Keratinocyte (primary cell): ENCODE data around the gene ELMO2. TPM values are rescaled to one million over a fixed set of nuclear protein-coding genes. Genes with fewer than 3 reads are reported as not detected.

Experiments used
- DNase-seq: peaks from one replicate; pipeline ENCODE4 v3.0.0-alpha.2; 2011; ENCODE audit warnings: low read depth, missing footprints, low spot score
- FAIRE-seq: peaks from 2 replicates; lab custom pipeline; 2011; peaks lifted over from hg19 to GRCh38; lab: Jason Lieb, UNC
- H2AFZ ChIP-seq: 2 replicates; pipeline ENCODE4 v1.6.0; 2012; ENCODE audit warnings: low read length, control low read depth, inconsistent platforms; ENCODE audit not compliant: control insufficient read depth
- H3K27ac ChIP-seq: 2 replicates; pipeline ENCODE4 v1.5.1; 2011; ENCODE audit warnings: low read length; ENCODE audit not compliant: control insufficient read depth, insufficient read depth
- H3K27me3 ChIP-seq: 3 replicates; pipeline ENCODE4 v1.6.0; 2011; ENCODE audit warnings: low read length; ENCODE audit not compliant: control insufficient read depth, insufficient read depth; ENCODE audit errors: extremely low read depth
- H3K36me3 ChIP-seq, 2 experiments: 2 replicates in 1 of 2; 3 replicates in 1 of 2; pipeline ENCODE4 v1.5.1; 2011; ENCODE audit warnings: low read length in 2 of 2, mild to moderate bottlenecking in 1 of 2; ENCODE audit not compliant: control insufficient read depth in 2 of 2, insufficient read depth in 2 of 2; ENCODE audit errors: extremely low read depth in 1 of 2
- H3K4me1 ChIP-seq: 3 replicates; pipeline ENCODE4 v1.5.1; 2011; ENCODE audit warnings: low read length; ENCODE audit not compliant: control insufficient read depth, insufficient read depth; ENCODE audit errors: extremely low read depth
- H3K4me2 ChIP-seq: 3 replicates; pipeline ENCODE4 v1.6.0; 2011; ENCODE audit warnings: low read depth, low read length; ENCODE audit not compliant: control insufficient read depth, insufficient read depth; ENCODE audit errors: extremely low read depth
- H3K4me3 ChIP-seq, 3 experiments: fragments of 200-600 bp in 1 of 3; sonication (generic) in 1 of 3; 2 replicates in 2 of 3; 3 replicates in 1 of 3; pipeline ENCODE4 v1.5.1; 2011 to 2016; ENCODE audit warnings: low read length in 3 of 3, mild to moderate bottlenecking in 3 of 3, control low read depth in 2 of 3, inconsistent platforms in 1 of 3, low read depth in 1 of 3, mixed read lengths in 1 of 3, mixed run types in 1 of 3, moderate library complexity in 1 of 3; ENCODE audit not compliant: control insufficient read depth in 2 of 3, insufficient read depth in 2 of 3; ENCODE audit errors: extremely low read depth in 1 of 3
- H3K79me2 ChIP-seq: 2 replicates; pipeline ENCODE4 v1.6.0; 2012; ENCODE audit warnings: low read length; ENCODE audit not compliant: control insufficient read depth, insufficient read depth
- H3K9ac ChIP-seq: 3 replicates; pipeline ENCODE4 v1.6.0; 2011; ENCODE audit warnings: low read length; ENCODE audit not compliant: control insufficient read depth, insufficient read depth; ENCODE audit errors: extremely low read depth
- H3K9me1 ChIP-seq: 3 replicates; pipeline ENCODE4 v1.6.0; 2011; ENCODE audit warnings: low read length; ENCODE audit not compliant: control insufficient read depth, insufficient read depth; ENCODE audit errors: extremely low read depth
- H3K9me3 ChIP-seq: 2 replicates; pipeline ENCODE4 v1.5.1; 2012; ENCODE audit warnings: low read depth, low read length; ENCODE audit not compliant: control insufficient read depth
- H4K20me1 ChIP-seq: 3 replicates; pipeline ENCODE4 v1.6.0; 2011; ENCODE audit warnings: low read length; ENCODE audit not compliant: control insufficient read depth, insufficient read depth; ENCODE audit errors: extremely low read depth
- CTCF ChIP-seq, 3 experiments: IDR thresholded peaks in 1 of 3; conservative IDR thresholded peaks in 1 of 3; optimal IDR thresholded peaks in 1 of 3; 2 replicates in 2 of 3; 3 replicates in 1 of 3; pipeline versions ENCODE3 to v1.5.1; 2011; ENCODE audit warnings: low read length in 3 of 3, mild to moderate bottlenecking in 3 of 3, moderate library complexity in 2 of 3, control low read depth in 1 of 3, inconsistent platforms in 1 of 3; ENCODE audit not compliant: insufficient read depth in 2 of 3; ENCODE audit errors: extremely low read depth in 1 of 3
- EZH2 ChIP-seq: IDR thresholded peaks from one replicate; pipeline ENCODE4 v1.6.1; 2012; ENCODE audit warnings: inconsistent platforms, mild to moderate bottlenecking, low read length, moderate library complexity
- dilution Hi-C: fragments of 300-500 bp; cut with MboI; formaldehyde crosslinking; loops from one replicate; pipeline ENCODE4 v1.7.0; 2020; ENCODE audit warnings: low sequenced_read_pairs; ENCODE audit not compliant: extremely low pct_ligation_motif_present
- polyA plus RNA-seq, 5 experiments: library from polyadenylated mRNA; depleted of rRNA in 3 of 5; stranded (reverse) in 3 of 5; stranded (forward) in 1 of 5; unstranded in 1 of 5; fragments of >200 nt; gene quantifications; 1 replicate in 1 of 5; 2 replicates in 3 of 5; 3 replicates in 1 of 5; pipeline versions ENCODE4 v1.2.1 to v1.2.3, GENCODE V29; 2011 to 2012; ENCODE audit warnings: missing spikeins in 2 of 5, low read depth in 1 of 5, low replicate concordance in 1 of 5

ELMO2 gene
- polyA plus RNA-seq, 1 donor (not counting 4 experiments of a cell fraction or from before 2014, with no cell fraction given), result 28.5 TPM

DNA sequence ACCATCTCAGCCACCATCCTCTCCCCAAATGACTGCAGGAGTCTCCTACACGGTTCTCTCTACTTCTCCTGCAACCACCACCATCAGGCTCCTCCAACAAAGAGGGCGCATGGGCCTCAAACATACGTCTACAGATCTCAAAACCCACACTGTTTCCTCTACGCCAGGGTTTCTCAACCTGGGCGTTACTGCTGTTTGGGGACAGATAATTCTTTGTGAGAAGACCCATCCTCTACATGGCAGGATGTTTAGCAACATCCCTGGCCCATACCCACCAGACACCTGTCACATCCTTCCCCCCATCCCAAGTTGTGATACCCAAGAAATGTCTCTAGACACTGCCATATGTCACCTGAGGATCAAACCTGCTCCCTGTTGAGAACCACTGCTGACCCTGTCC is 45.0 kb downstream of the ELMO2 start:
- H3K4me2 ChIP-seq, result no peak overlapping the region
- no peak overlapping the region for H3K4me3 ChIP-seq
- TF ChIP-seq CTCF (optimal IDR thresholded peaks at IDR 0.05 in 1 of 3, IDR thresholded peaks at IDR 0.05 in 1 of 3, conservative IDR thresholded peaks at IDR 0.05 in 1 of 3; ENCODE audit: extremely low read depth in 1 of 3, insufficient read depth in 2 of 3, low read length in 3 of 3) (no peak), EZH2 (no peak)
- no peaks in the 10 kb centered on the region for H3K9me1 ChIP-seq
- H3K9ac ChIP-seq, result no peak overlapping the region
- peaks cover 8% of the 10 kb centered on the region for H3K4me1 ChIP-seq
- no peaks in the 10 kb centered on the region for H4K20me1 ChIP-seq
- dilution Hi-C loops, result no loop called here
- H3K9me3 ChIP-seq, result no peaks in the 10 kb centered on the region
- peaks cover 18% of the 10 kb centered on the region for H3K79me2 ChIP-seq
- H3K36me3 ChIP-seq, result peaks cover 7 to 13% of the 10 kb centered on the region in 2 experiments
- no peak overlapping the region for H3K27ac ChIP-seq
- DNase-seq, result no peak
- no peaks in the 10 kb centered on the region for H3K27me3 ChIP-seq
- no peak for FAIRE-seq
- H2AFZ ChIP-seq, result no peak overlapping the region

- Histone ChIP-seq H2AFZ (no peak overlapping the region), H3K4me3 (no peak overlapping the region), H3K9me3 (no peaks in the 10 kb centered on the region), H3K27me3 (no peaks in the 10 kb centered on the region), H3K4me1 (peaks cover 5% of the 10 kb centered on the region), H3K27ac (no peak overlapping the region), H4K20me1 (no peaks in the 10 kb centered on the region), H3K9ac (no peak overlapping the region), H3K36me3 (peaks cover 13 to 14% of the 10 kb centered on the region in 2 experiments), H3K4me2 (no peak overlapping the region), H3K9me1 (no peaks in the 10 kb centered on the region), H3K79me2 (peaks cover 18% of the 10 kb centered on the region)
- no peak for DNase-seq
- dilution Hi-C loops, result no loop called here
- no peak for FAIRE-seq
- TF ChIP-seq EZH2 (no peak), CTCF (optimal IDR thresholded peaks at IDR 0.05 in 1 of 3, IDR thresholded peaks at IDR 0.05 in 1 of 3, conservative IDR thresholded peaks at IDR 0.05 in 1 of 3; ENCODE audit: extremely low read depth in 1 of 3, insufficient read depth in 2 of 3, low read length in 3 of 3) (no peak)
These were observed 47.1 kb downstream of the ELMO2 start for GRCh38 chr20:46359233-46359751.
